Measurements from ENCODE around the gene TIMM23B.
"Not testable (repeated sequence)": the region's sequence is repeated elsewhere in the genome, so short reads cannot be mapped to it uniquely, and the experiment has no call there.

Gene TIMM23B

GRCh38 chr10:49941447-49942338, at the start of gene TIMM23B, which contains the start of gene PARG:
TSS of gene TIMM23B (plus strand) at chr10:49942053. CDS start at chr10:49942195, 142 bp downstream.
TSS of gene PARG (minus strand) at chr10:49942027. CDS start at chr10:49941725, 302 bp downstream.
- in situ Hi-C loops (cut with HindIII; ENCODE audit: low pct_unique_long_range_greater_than_20kb, low sequenced_read_pairs) = not testable (repeated sequence)

GRCh38 chr10:49899999-49900398, 41.9 kb upstream of the TIMM23B start:
- in situ Hi-C loops (cut with HindIII; ENCODE audit: low pct_unique_long_range_greater_than_20kb, low sequenced_read_pairs); DNase-seq (ENCODE audit: low read depth in 1 of 2, low spot score in 1 of 2): not testable (repeated sequence)

More at GRCh38 chr10:49941447-49942338, at the start of gene TIMM23B, which contains the start of gene PARG:
- peak; percentile 14 to 88 for DNase-seq (ENCODE audit: low read depth in 1 of 2, low spot score in 1 of 2)

- in situ Hi-C loops (cut with HindIII; ENCODE audit: low pct_unique_long_range_greater_than_20kb, low sequenced_read_pairs); DNase-seq (ENCODE audit: low read depth in 1 of 2, low spot score in 1 of 2): not testable (repeated sequence)
These were observed 41.4 kb upstream of the TIMM23B start for GRCh38 chr10:49900406-49900805.

- DNase-seq (ENCODE audit: low read depth in 1 of 2, low spot score in 1 of 2); in situ Hi-C loops (cut with HindIII; ENCODE audit: low pct_unique_long_range_greater_than_20kb, low sequenced_read_pairs): not testable (repeated sequence)
These were observed 38.0 kb upstream of the TIMM23B start for GRCh38 chr10:49903829-49904228.

GRCh38 chr10:49908290-49909080, 33.4 kb upstream of the TIMM23B start:
- DNase-seq (ENCODE audit: low read depth in 1 of 2, low spot score in 1 of 2); in situ Hi-C loops (cut with HindIII; ENCODE audit: low pct_unique_long_range_greater_than_20kb, low sequenced_read_pairs): not testable (repeated sequence)

- in situ Hi-C loops (cut with HindIII; ENCODE audit: low pct_unique_long_range_greater_than_20kb, low sequenced_read_pairs); DNase-seq (ENCODE audit: low read depth in 1 of 2, low spot score in 1 of 2): not testable (repeated sequence)
These were observed 31.6 kb upstream of the TIMM23B start for GRCh38 chr10:49910295-49910694.

GRCh38 chr10:49916451-49916850, 25.4 kb upstream of the TIMM23B start:
- DNase-seq (ENCODE audit: low read depth in 1 of 2, low spot score in 1 of 2); in situ Hi-C loops (cut with HindIII; ENCODE audit: low pct_unique_long_range_greater_than_20kb, low sequenced_read_pairs): not testable (repeated sequence)

GRCh38 chr10:49917927-49918326, 23.9 kb upstream of the TIMM23B start:
- in situ Hi-C loops (cut with HindIII; ENCODE audit: low pct_unique_long_range_greater_than_20kb, low sequenced_read_pairs) = not testable (repeated sequence)

GRCh38 chr10:49922041-49922440, 19.8 kb upstream of the TIMM23B start:
- in situ Hi-C loops (cut with HindIII; ENCODE audit: low pct_unique_long_range_greater_than_20kb, low sequenced_read_pairs); DNase-seq (ENCODE audit: low read depth in 1 of 2, low spot score in 1 of 2): not testable (repeated sequence)

More at GRCh38 chr10:49917927-49918326, 23.9 kb upstream of the TIMM23B start:
- not testable (repeated sequence) for DNase-seq (ENCODE audit: low read depth in 1 of 2, low spot score in 1 of 2)

- in situ Hi-C loops (cut with HindIII; ENCODE audit: low pct_unique_long_range_greater_than_20kb, low sequenced_read_pairs); DNase-seq (ENCODE audit: low read depth in 1 of 2, low spot score in 1 of 2): not testable (repeated sequence)
These were observed 18.3 kb upstream of the TIMM23B start for GRCh38 chr10:49923572-49923971.

GRCh38 chr10:49931276-49931675, 10.6 kb upstream of the TIMM23B start:
- in situ Hi-C loops (cut with HindIII; ENCODE audit: low pct_unique_long_range_greater_than_20kb, low sequenced_read_pairs); DNase-seq (ENCODE audit: low read depth in 1 of 2, low spot score in 1 of 2): not testable (repeated sequence)

- DNase-seq (ENCODE audit: low read depth in 1 of 2, low spot score in 1 of 2); in situ Hi-C loops (cut with HindIII; ENCODE audit: low pct_unique_long_range_greater_than_20kb, low sequenced_read_pairs): not testable (repeated sequence)
These were observed 9.7 kb upstream of the TIMM23B start for GRCh38 chr10:49931959-49932728.

GRCh38 chr10:49942339-49942705, 469 bp downstream of the TIMM23B start:
- DNase-seq (ENCODE audit: low read depth in 1 of 2, low spot score in 1 of 2); in situ Hi-C loops (cut with HindIII; ENCODE audit: low pct_unique_long_range_greater_than_20kb, low sequenced_read_pairs): not testable (repeated sequence)

GRCh38 chr10:49943607-49944006, 1.8 kb downstream of the TIMM23B start:
- DNase-seq (ENCODE audit: low read depth in 1 of 2, low spot score in 1 of 2); in situ Hi-C loops (cut with HindIII; ENCODE audit: low pct_unique_long_range_greater_than_20kb, low sequenced_read_pairs): not testable (repeated sequence)

- DNase-seq (ENCODE audit: low read depth in 1 of 2, low spot score in 1 of 2); in situ Hi-C loops (cut with HindIII; ENCODE audit: low pct_unique_long_range_greater_than_20kb, low sequenced_read_pairs): not testable (repeated sequence)
These were observed 6.3 kb downstream of the TIMM23B start for GRCh38 chr10:49948142-49948541.

- in situ Hi-C loops (cut with HindIII; ENCODE audit: low pct_unique_long_range_greater_than_20kb, low sequenced_read_pairs); DNase-seq (ENCODE audit: low read depth in 1 of 2, low spot score in 1 of 2): not testable (repeated sequence)
These were observed 6.9 kb downstream of the TIMM23B start for GRCh38 chr10:49948737-49949136.

GRCh38 chr10:49952006-49952405, 10.2 kb downstream of the TIMM23B start:
- DNase-seq (ENCODE audit: low read depth in 1 of 2, low spot score in 1 of 2); in situ Hi-C loops (cut with HindIII; ENCODE audit: low pct_unique_long_range_greater_than_20kb, low sequenced_read_pairs): not testable (repeated sequence)
